Left ventricle myocardium inferior (tissue), 1 donor: ENCODE data around the gene ADAMTS20. TPM values are rescaled to one million over a fixed set of nuclear protein-coding genes. Genes with fewer than 3 reads are reported as not detected.

Source experiments
- DNase-seq: peaks from one replicate; pipeline ENCODE4 v3.0.0-alpha.2; 2020
- H3K27ac ChIP-seq: fragments of 200-600 bp; replicated peaks from 2 replicates; pipeline ENCODE4 v1.8.0; 2021
- H3K27me3 ChIP-seq: fragments of 200-600 bp; 2 replicates; pipeline ENCODE4 v1.8.0; 2021; ENCODE audit warnings: low read depth
- H3K36me3 ChIP-seq: fragments of 200-600 bp; 2 replicates; pipeline ENCODE4 v1.8.0; 2021
- H3K4me1 ChIP-seq: fragments of 200-600 bp; 2 replicates; pipeline ENCODE4 v1.8.0; 2021
- H3K4me3 ChIP-seq: fragments of 200-600 bp; 2 replicates; pipeline ENCODE4 v1.8.0; 2021; ENCODE audit warnings: mild to moderate bottlenecking, moderate library complexity
- H3K9me3 ChIP-seq: fragments of 200-600 bp; replicated peaks from 2 replicates; pipeline ENCODE4 v1.8.0; 2021
- intact Hi-C: fragments of 100-400 bp; cut with micrococcal nuclease; formaldehyde crosslinking; loops from one replicate; pipeline ENCODE4 v1.11.0; 2022
- total RNA-seq: library from RNA; stranded (reverse); fragmentation: NEBNext Ultra II Directional; extraction: Animal tissue kit (Norgen Biotek cat#: 25700); gene quantifications from one replicate; pipeline ENCODE4 v1.2.1, GENCODE V29; 2021
- TF ChIP-seq, protein P1 (sequence below): fragments of 200-600 bp; IDR thresholded peaks from 2 replicates; pipeline ENCODE4 v1.8.0; 2021; ENCODE audit warnings: antibody characterized with exemption, mild to moderate bottlenecking, borderline replicate concordance
- donor health status: DM: no; HTN: yes; CAD: no; lungs with severe emphysema.

The ADAMTS20 gene
- total RNA-seq, 1 donor from 2014 or later: not detected

DNA sequence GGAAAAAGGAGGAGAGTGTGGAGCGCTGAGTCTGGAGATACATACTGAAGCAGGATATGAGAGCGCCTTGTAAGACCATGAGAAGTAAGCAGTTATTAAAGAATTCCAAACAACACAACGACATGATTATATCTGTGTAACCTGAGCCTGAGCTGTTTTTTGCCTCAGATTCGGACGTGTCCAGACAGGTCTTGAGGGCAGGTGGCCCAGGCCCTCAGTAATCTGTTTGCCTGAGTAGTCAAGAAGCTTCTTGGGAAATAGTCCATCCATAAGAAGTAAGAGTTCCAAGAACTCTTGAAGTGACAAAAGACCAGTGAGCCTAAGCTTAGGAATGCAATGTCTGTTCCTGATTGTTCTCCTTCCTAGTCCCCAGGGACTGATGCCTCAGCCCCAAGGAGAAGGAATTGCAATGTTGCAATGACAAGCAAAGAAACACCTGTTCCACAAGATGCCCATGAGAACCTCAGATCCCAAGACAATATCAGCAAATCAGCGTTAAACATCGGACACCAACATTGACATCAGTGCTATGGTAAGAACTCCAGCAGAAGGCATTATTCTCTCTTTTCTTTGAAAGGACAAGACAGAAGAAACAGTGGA, 34.7 kb upstream of the ADAMTS20 start:
- H3K27ac ChIP-seq: no peak overlapping the region
- no peaks in the 10 kb centered on the region for H3K9me3 ChIP-seq
- TF ChIP-seq, protein P1, sequence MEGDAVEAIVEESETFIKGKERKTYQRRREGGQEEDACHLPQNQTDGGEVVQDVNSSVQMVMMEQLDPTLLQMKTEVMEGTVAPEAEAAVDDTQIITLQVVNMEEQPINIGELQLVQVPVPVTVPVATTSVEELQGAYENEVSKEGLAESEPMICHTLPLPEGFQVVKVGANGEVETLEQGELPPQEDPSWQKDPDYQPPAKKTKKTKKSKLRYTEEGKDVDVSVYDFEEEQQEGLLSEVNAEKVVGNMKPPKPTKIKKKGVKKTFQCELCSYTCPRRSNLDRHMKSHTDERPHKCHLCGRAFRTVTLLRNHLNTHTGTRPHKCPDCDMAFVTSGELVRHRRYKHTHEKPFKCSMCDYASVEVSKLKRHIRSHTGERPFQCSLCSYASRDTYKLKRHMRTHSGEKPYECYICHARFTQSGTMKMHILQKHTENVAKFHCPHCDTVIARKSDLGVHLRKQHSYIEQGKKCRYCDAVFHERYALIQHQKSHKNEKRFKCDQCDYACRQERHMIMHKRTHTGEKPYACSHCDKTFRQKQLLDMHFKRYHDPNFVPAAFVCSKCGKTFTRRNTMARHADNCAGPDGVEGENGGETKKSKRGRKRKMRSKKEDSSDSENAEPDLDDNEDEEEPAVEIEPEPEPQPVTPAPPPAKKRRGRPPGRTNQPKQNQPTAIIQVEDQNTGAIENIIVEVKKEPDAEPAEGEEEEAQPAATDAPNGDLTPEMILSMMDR: no peak
- no peaks in the 10 kb centered on the region for H3K27me3 ChIP-seq
- H3K4me1 ChIP-seq: no peaks in the 10 kb centered on the region
- H3K4me3 ChIP-seq: no peak overlapping the region
- DNase-seq: no peak
- intact Hi-C loops: no loop called here
- no peaks in the 10 kb centered on the region for H3K36me3 ChIP-seq

DNA sequence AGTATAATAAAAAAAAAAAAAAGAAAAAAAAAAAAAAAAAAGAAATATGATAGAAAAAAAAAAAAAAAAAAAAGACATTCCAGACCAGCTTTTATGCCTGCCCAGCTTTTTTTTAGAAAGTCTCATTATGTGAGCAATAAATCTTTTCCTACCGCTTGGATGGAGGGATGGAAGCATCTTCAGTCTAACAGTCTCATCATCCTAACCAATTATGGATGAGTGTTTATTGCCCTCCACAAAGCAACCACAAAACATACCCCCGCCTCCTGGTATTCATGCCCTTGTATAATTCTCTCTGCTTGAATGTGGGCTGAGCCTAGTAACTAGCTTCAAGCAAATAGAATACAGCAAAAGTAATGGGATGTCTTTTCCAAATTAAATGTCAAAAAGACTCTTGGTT, 33.7 kb upstream of the ADAMTS20 start:
- Histone ChIP-seq H3K4me3 (no peak overlapping the region), H3K9me3 (no peaks in the 10 kb centered on the region), H3K27ac (no peak overlapping the region), H3K27me3 (peaks cover 4% of the 10 kb centered on the region), H3K36me3 (no peaks in the 10 kb centered on the region), H3K4me1 (no peaks in the 10 kb centered on the region)
- intact Hi-C loops: no loop called here
- TF ChIP-seq, protein P1: no peak
- DNase-seq: no peak

DNA sequence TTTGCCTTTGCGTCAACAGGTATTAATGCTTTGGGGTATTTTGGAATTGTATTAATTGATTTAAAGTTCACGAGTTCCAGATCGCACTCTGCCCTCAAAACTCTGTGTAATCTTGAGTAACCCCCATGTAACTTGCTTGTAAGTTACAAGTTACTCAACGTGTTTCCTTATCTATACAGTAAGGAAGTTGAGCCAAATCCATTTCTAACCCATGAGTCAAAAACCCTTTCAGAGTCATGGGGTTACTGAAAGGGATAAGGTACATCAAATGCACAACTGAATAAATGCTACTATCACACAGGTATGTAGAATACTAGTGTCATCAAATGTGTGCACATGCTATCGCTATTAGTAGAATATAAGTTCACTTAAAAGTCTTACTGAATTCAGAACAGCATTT, 28.6 kb upstream of the ADAMTS20 start:
- TF ChIP-seq, protein P1: no peak
- Histone ChIP-seq H3K36me3 (no peaks in the 10 kb centered on the region), H3K27me3 (peaks cover 17% of the 10 kb centered on the region), H3K9me3 (no peaks in the 10 kb centered on the region), H3K27ac (no peak overlapping the region), H3K4me3 (no peak overlapping the region), H3K4me1 (no peaks in the 10 kb centered on the region)
- intact Hi-C loops: no loop called here
- no peak for DNase-seq

DNA sequence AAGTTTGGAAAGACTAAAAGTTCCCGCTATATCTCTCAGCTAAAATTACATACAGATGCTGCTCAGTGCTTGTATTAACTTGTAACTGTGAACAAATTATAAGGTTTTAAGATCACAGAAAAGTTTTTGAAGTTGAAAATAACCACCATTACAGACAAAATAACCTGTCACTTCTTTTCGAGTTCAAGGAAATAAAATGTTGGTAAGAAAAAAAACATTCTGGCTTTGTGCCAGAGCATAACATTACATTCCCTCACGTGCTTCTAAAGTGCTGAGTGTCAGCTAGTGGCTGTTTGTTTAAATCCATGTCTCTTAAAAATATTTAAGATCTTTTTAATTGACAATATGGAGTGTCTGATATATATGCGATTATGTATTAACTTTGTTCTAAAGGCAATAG, 27.2 kb upstream of the ADAMTS20 start:
- no peak for DNase-seq
- intact Hi-C loops: no loop called here
- peaks cover 17% of the 10 kb centered on the region for H3K27me3 ChIP-seq
- H3K4me1 ChIP-seq: no peaks in the 10 kb centered on the region
- no peak overlapping the region for H3K27ac ChIP-seq
- TF ChIP-seq, protein P1: no peak
- H3K9me3 ChIP-seq: no peaks in the 10 kb centered on the region
- no peak overlapping the region for H3K4me3 ChIP-seq
- H3K36me3 ChIP-seq: no peaks in the 10 kb centered on the region

DNA sequence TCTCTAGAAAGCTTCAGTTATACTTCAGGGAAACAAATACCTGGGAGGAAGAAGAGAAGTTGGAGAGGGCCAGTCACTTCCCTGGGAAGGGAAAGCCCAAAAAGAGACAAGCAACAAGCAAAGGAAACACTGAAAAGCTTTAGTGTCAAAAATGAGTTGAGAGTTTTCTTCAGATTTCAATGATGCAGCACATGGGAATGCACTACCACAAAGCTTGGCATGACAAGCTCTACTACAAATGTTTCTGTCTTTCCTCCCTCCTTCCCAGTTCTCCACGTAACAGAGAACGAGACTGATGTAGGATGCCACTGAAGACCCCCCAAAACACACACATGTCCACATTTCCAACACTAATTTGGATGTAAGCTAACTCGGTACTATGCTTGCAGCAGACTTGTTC, 26.8 kb upstream of the ADAMTS20 start:
- DNase-seq: no peak
- TF ChIP-seq, protein P1: no peak
- intact Hi-C loops: no loop called here

DNA sequence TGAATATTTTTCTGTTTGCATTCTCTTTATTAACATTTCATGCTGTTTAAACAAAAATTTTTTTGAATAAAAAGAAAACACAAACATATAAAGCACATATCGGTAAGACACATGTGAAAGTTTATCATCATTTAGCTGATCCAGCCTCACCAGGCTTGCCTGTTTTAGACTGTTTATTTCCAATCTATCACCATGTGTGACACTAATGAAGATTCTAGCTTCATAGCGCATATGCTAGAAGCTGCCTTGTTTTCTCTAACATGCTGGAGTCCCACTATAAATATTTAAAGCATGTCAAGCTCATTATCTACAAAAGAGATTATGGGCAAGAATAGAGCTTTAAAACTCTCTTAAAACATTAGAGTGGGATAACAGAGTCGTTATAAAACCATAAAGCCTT, 25.4 kb upstream of the ADAMTS20 start:
- no peaks in the 10 kb centered on the region for H3K36me3 ChIP-seq
- intact Hi-C loops: no loop called here
- H3K4me1 ChIP-seq: no peaks in the 10 kb centered on the region
- TF ChIP-seq, protein P1: no peak
- no peak overlapping the region for H3K4me3 ChIP-seq
- H3K27ac ChIP-seq: no peak overlapping the region
- peaks cover 5% of the 10 kb centered on the region for H3K9me3 ChIP-seq
- peaks cover 17% of the 10 kb centered on the region for H3K27me3 ChIP-seq
- no peak for DNase-seq

More for the DNA sequence above, 26.8 kb upstream of the ADAMTS20 start:
- no peaks in the 10 kb centered on the region for H3K9me3 ChIP-seq
- H3K36me3 ChIP-seq: no peaks in the 10 kb centered on the region
- peaks cover 17% of the 10 kb centered on the region for H3K27me3 ChIP-seq
- H3K27ac ChIP-seq: no peak overlapping the region
- no peak overlapping the region for H3K4me3 ChIP-seq
- no peaks in the 10 kb centered on the region for H3K4me1 ChIP-seq
